GM23338 (cell line): ENCODE results near the gene ZDHHC11B. TPM values are rescaled to one million over a fixed set of nuclear protein-coding genes. Genes with fewer than 3 reads are reported as not detected.
"Not testable (repeated sequence)": the region's sequence is repeated elsewhere in the genome, so short reads cannot be mapped to it uniquely, and the experiment has no call there.

ENCODE experiments used
- ATAC-seq: fragments of 200-7000 bp; cut with Tn5 transposase; 3 replicates; pipeline ENCODE4 v1.9.1; 2020
- DNase-seq: peaks from one replicate; pipeline ENCODE4 v3.0.0-alpha.2; 2015; ENCODE audit warnings: low spot score
- H2AFZ ChIP-seq: fragments of 200-600 bp; sonication (generic); 2 replicates; pipeline ENCODE4 v1.8.0; 2016; ENCODE audit warnings: antibody characterized with exemption, mild to moderate bottlenecking, moderate library complexity
- H3F3A ChIP-seq: fragments of 200-600 bp; sonication (generic); replicated peaks from 2 replicates; pipeline ENCODE4 v1.8.0; 2017; ENCODE audit warnings: antibody characterized with exemption, mixed run types, low read depth
- H3K27ac ChIP-seq: fragments of 200-600 bp; sonication (generic); 2 replicates; pipeline ENCODE4 v1.6.1; 2016; ENCODE audit warnings: low read depth
- H3K27me3 ChIP-seq: fragments of 200-600 bp; sonication (generic); 2 replicates; pipeline ENCODE4 v1.8.0; 2016; ENCODE audit warnings: mild to moderate bottlenecking, mixed run types, moderate library complexity; ENCODE audit not compliant: insufficient read depth
- H3K36me3 ChIP-seq: fragments of 200-600 bp; sonication (generic); 2 replicates; pipeline ENCODE4 v1.8.0; 2016; ENCODE audit warnings: mild to moderate bottlenecking; ENCODE audit not compliant: insufficient read depth
- H3K4me1 ChIP-seq: fragments of 200-600 bp; sonication (generic); 2 replicates; pipeline ENCODE4 v1.8.0; 2016; ENCODE audit warnings: mild to moderate bottlenecking, moderate library complexity; ENCODE audit not compliant: insufficient read depth
- H3K4me2 ChIP-seq: fragments of 200-600 bp; sonication (generic); 2 replicates; pipeline ENCODE4 v1.7.1; 2017; ENCODE audit warnings: mixed run types
- H3K4me3 ChIP-seq: fragments of 200-600 bp; sonication (generic); 2 replicates; pipeline ENCODE4 v1.6.1; 2016; ENCODE audit warnings: mixed run types
- H3K79me2 ChIP-seq: fragments of 200-600 bp; sonication (generic); replicated peaks from 2 replicates; pipeline ENCODE4 v1.8.0; 2017; ENCODE audit warnings: mild to moderate bottlenecking; ENCODE audit not compliant: insufficient read depth
- H3K9me2 ChIP-seq: fragments of 200-600 bp; sonication (generic); 2 replicates; pipeline ENCODE4 v1.8.0; 2017; ENCODE audit not compliant: insufficient read depth
- H4K20me1 ChIP-seq: fragments of 200-600 bp; sonication (generic); replicated peaks from 2 replicates; pipeline ENCODE4 v1.8.0; 2017; ENCODE audit warnings: mild to moderate bottlenecking; ENCODE audit not compliant: insufficient read depth
- H3K27ac Mint-ChIP-seq: 2 replicates; pipeline ENCODE4 v1.8.0; 2020; ENCODE audit warnings: inconsistent platforms, mild to moderate bottlenecking, moderate library complexity, mixed read lengths
- H3K27me3 Mint-ChIP-seq: 3 replicates; pipeline ENCODE4 v1.8.0; 2022; ENCODE audit warnings: low read depth, mild to moderate bottlenecking, moderate library complexity, mixed read lengths, inconsistent platforms; ENCODE audit not compliant: insufficient read depth, poor library complexity
- H3K36me3 Mint-ChIP-seq: 3 replicates; pipeline ENCODE4 v1.8.0; 2021; ENCODE audit warnings: low read depth, mild to moderate bottlenecking, inconsistent platforms, moderate library complexity, mixed read lengths
- H3K4me1 Mint-ChIP-seq: 3 replicates; pipeline ENCODE4 v1.8.0; 2020; ENCODE audit warnings: mild to moderate bottlenecking, inconsistent platforms, mixed read lengths
- H3K4me3 Mint-ChIP-seq: 3 replicates; pipeline ENCODE4 v1.8.0; 2021; ENCODE audit warnings: moderate library complexity, mild to moderate bottlenecking, inconsistent platforms, mixed read lengths
- H3K9me3 Mint-ChIP-seq: 3 replicates; pipeline ENCODE4 v1.8.0; 2020; ENCODE audit warnings: moderate library complexity, mild to moderate bottlenecking, inconsistent platforms, mixed read lengths
- CREB1 ChIP-seq: fragments of 250-450 bp; sonication (Bioruptor Pico); IDR thresholded peaks from 2 replicates; pipeline ENCODE4 v1.5.0; 2020; ENCODE audit warnings: low read depth, mild to moderate bottlenecking, moderate library complexity
- REST ChIP-seq: IDR thresholded peaks from one replicate; pipeline ENCODE4 v1.6.1; 2018; ENCODE audit warnings: antibody characterized with exemption; ENCODE audit not compliant: unreplicated experiment
- STAT1 ChIP-seq: IDR thresholded peaks from one replicate; pipeline ENCODE4 v1.6.1; 2016; ENCODE audit warnings: antibody characterized with exemption; ENCODE audit not compliant: unreplicated experiment
- polyA plus RNA-seq: library from polyadenylated mRNA; unstranded; fragments of >200 nt; fragmentation: Nextera tagmentation; extraction: Ambion mirVana; gene quantifications from 2 replicates; pipeline ENCODE4 v1.2.1, GENCODE V29; 2016
- total RNA-seq: library from RNA; depleted of rRNA; stranded (reverse); fragments of >200 nt; shearing (Covaris generic); gene quantifications from 2 replicates; pipeline ENCODE4 v1.2.3, GENCODE V29; 2014

Gene ZDHHC11B
- total and polyA plus RNA-seq, 2 experiments from 2014 or later, result 0.89 to 1.2 TPM

- not testable (repeated sequence) for H3K4me3 ChIP-seq, H3K4me3 Mint-ChIP-seq, H3K4me2 ChIP-seq, H3K4me1 Mint-ChIP-seq, H3K9me3 Mint-ChIP-seq, H4K20me1 ChIP-seq, H3K4me1 ChIP-seq, H2AFZ ChIP-seq, H3K27me3 ChIP-seq, H3K79me2 ChIP-seq, H3K27ac Mint-ChIP-seq, H3K36me3 Mint-ChIP-seq, DNase-seq, ATAC-seq, H3K36me3 ChIP-seq, H3K27me3 Mint-ChIP-seq, H3F3A ChIP-seq, H3K9me2 ChIP-seq, H3K27ac ChIP-seq
Measured at GRCh38 chr5:723309-723708, 61.2 kb downstream of the ZDHHC11B start.

GRCh38 chr5:719379-719778, 65.2 kb downstream of the ZDHHC11B start:
- H3K27ac Mint-ChIP-seq, H3K4me3 Mint-ChIP-seq, H3K27me3 ChIP-seq, H3K4me1 ChIP-seq, ATAC-seq, H3F3A ChIP-seq, H3K4me1 Mint-ChIP-seq, H4K20me1 ChIP-seq, H3K27ac ChIP-seq, DNase-seq, H3K79me2 ChIP-seq, H2AFZ ChIP-seq, H3K36me3 ChIP-seq, H3K9me2 ChIP-seq, H3K9me3 Mint-ChIP-seq, H3K27me3 Mint-ChIP-seq, H3K36me3 Mint-ChIP-seq, H3K4me2 ChIP-seq, H3K4me3 ChIP-seq: not testable (repeated sequence)

- TF ChIP-seq CREB1, result no peak
- TF ChIP-seq REST, result no peak
- no peak for TF ChIP-seq STAT1
- Histone ChIP-seq H3K79me2 (no peaks in the 10 kb centered on the region), H3K9me2 (no peaks in the 10 kb centered on the region), H3K4me2 (no peak overlapping the region), H2AFZ (no peak overlapping the region), H3K4me1 (no peaks in the 10 kb centered on the region), H3F3A (no peaks in the 10 kb centered on the region), H3K27me3 (no peaks in the 10 kb centered on the region), H3K4me3 (no peak overlapping the region), H4K20me1 (no peaks in the 10 kb centered on the region), H3K27ac (no peak overlapping the region), H3K36me3 (no peaks in the 10 kb centered on the region)
- peaks cover 2% of the 10 kb centered on the region; the same call in 2 of the 3 replicates for H3K4me1 Mint-ChIP-seq
- no peaks in the 10 kb centered on the region for H3K9me3 Mint-ChIP-seq
- no peak overlapping the region for H3K4me3 Mint-ChIP-seq
- H3K36me3 Mint-ChIP-seq, result no peaks in the 10 kb centered on the region
- no peak for ATAC-seq
- no peak overlapping the region for H3K27ac Mint-ChIP-seq
- H3K27me3 Mint-ChIP-seq, result peaks cover 8% of the 10 kb centered on the region
- DNase-seq, result no peak
Measured at GRCh38 chr5:717143-717542, 67.4 kb downstream of the ZDHHC11B start.

GRCh38 chr5:716740-717139, 67.8 kb downstream of the ZDHHC11B start:
- not testable (repeated sequence) for H3K27ac Mint-ChIP-seq, H3K9me2 ChIP-seq, H3K4me3 Mint-ChIP-seq, H3K27me3 Mint-ChIP-seq, H2AFZ ChIP-seq, H3K27ac ChIP-seq, DNase-seq, H3K36me3 ChIP-seq, H3K79me2 ChIP-seq, H4K20me1 ChIP-seq, H3K4me2 ChIP-seq, H3K4me1 Mint-ChIP-seq, ATAC-seq, H3K9me3 Mint-ChIP-seq, H3K36me3 Mint-ChIP-seq, H3F3A ChIP-seq, H3K27me3 ChIP-seq, H3K4me3 ChIP-seq, H3K4me1 ChIP-seq

- H3K27ac Mint-ChIP-seq, H3K27me3 ChIP-seq, H3K27ac ChIP-seq, H3K4me1 ChIP-seq, H3K9me2 ChIP-seq, H3K36me3 Mint-ChIP-seq, H3K4me2 ChIP-seq, H2AFZ ChIP-seq, H3K4me3 Mint-ChIP-seq, H3K4me1 Mint-ChIP-seq, H3K4me3 ChIP-seq, H3K27me3 Mint-ChIP-seq, H4K20me1 ChIP-seq, H3K79me2 ChIP-seq, H3K36me3 ChIP-seq, DNase-seq, H3F3A ChIP-seq, ATAC-seq: not testable (repeated sequence)
- peaks cover 12% of the 10 kb centered on the region for H3K9me3 Mint-ChIP-seq
Measured at GRCh38 chr5:715636-716035, 68.9 kb downstream of the ZDHHC11B start.
